DND-41 (cell line): Measurements from ENCODE around the gene TBCD.

ENCODE experiments used
- ATAC-seq: fragments of 200-7000 bp; cut with Tn5 transposase; 3 replicates; pipeline ENCODE4 v1.9.1; 2021; ENCODE audit warnings: low read depth; ENCODE audit not compliant: insufficient read depth
- DNase-seq: peaks from one replicate; pipeline ENCODE4 v3.0.0-alpha.2; 2020
- H2AFZ ChIP-seq: 2 replicates; pipeline ENCODE4 v1.6.0; 2012; ENCODE audit warnings: low read depth, low read length
- H3K27ac ChIP-seq: 2 replicates; pipeline ENCODE4 v1.5.1; 2012; ENCODE audit warnings: low read length, inconsistent platforms
- H3K27me3 ChIP-seq: fragments of 200-600 bp; sonication (generic); 2 replicates; pipeline ENCODE4 v1.6.0; 2012; ENCODE audit warnings: low read length, mild to moderate bottlenecking, inconsistent platforms; ENCODE audit not compliant: insufficient read depth, poor library complexity
- H3K36me3 ChIP-seq: 2 replicates; pipeline ENCODE4 v1.5.1; 2012; ENCODE audit warnings: low read length, inconsistent platforms; ENCODE audit not compliant: insufficient read depth
- H3K4me1 ChIP-seq: 2 replicates; pipeline ENCODE4 v1.5.1; 2012; ENCODE audit warnings: mild to moderate bottlenecking, low read length; ENCODE audit not compliant: insufficient read depth
- H3K4me2 ChIP-seq: 2 replicates; pipeline ENCODE4 v1.6.0; 2012; ENCODE audit warnings: mild to moderate bottlenecking, moderate library complexity, low read length, inconsistent platforms; ENCODE audit not compliant: insufficient read depth
- H3K4me3 ChIP-seq, 2 experiments: fragments of 200-600 bp in 1 of 2; shearing (Covaris generic) in 1 of 2; 2 replicates each; pipeline ENCODE4 v1.5.1; 2012 to 2016; ENCODE audit warnings: inconsistent platforms in 2 of 2, low read length in 2 of 2, mild to moderate bottlenecking in 2 of 2, low read depth in 1 of 2, moderate library complexity in 1 of 2
- H3K79me2 ChIP-seq: 2 replicates; pipeline ENCODE4 v1.6.0; 2012; ENCODE audit warnings: low read length, inconsistent platforms; ENCODE audit not compliant: insufficient read depth
- H3K9ac ChIP-seq: 2 replicates; pipeline ENCODE4 v1.6.0; 2012; ENCODE audit warnings: low read depth, mild to moderate bottlenecking, inconsistent platforms, low read length, moderate library complexity
- H3K9me3 ChIP-seq: 2 replicates; pipeline ENCODE4 v1.5.1; 2012; ENCODE audit warnings: low read length, moderate library complexity, mild to moderate bottlenecking, inconsistent platforms; ENCODE audit not compliant: insufficient read depth, severe bottlenecking
- H4K20me1 ChIP-seq: 2 replicates; pipeline ENCODE4 v1.6.0; 2012; ENCODE audit warnings: low read length; ENCODE audit not compliant: insufficient read depth
- EZH2 ChIP-seq: IDR thresholded peaks from 3 replicates; pipeline ENCODE4 v1.6.1; 2012; ENCODE audit warnings: borderline replicate concordance, low read depth, mild to moderate bottlenecking, moderate library complexity, low read length, inconsistent platforms; ENCODE audit not compliant: severe bottlenecking
- TF ChIP-seq, protein P1 (sequence below): IDR thresholded peaks from 2 replicates; pipeline ENCODE4 v1.5.1; 2012; ENCODE audit warnings: borderline replicate concordance, low read length, moderate library complexity, mild to moderate bottlenecking; ENCODE audit not compliant: poor library complexity, severe bottlenecking; ENCODE audit errors: extremely low read depth

The TBCD gene

DNA sequence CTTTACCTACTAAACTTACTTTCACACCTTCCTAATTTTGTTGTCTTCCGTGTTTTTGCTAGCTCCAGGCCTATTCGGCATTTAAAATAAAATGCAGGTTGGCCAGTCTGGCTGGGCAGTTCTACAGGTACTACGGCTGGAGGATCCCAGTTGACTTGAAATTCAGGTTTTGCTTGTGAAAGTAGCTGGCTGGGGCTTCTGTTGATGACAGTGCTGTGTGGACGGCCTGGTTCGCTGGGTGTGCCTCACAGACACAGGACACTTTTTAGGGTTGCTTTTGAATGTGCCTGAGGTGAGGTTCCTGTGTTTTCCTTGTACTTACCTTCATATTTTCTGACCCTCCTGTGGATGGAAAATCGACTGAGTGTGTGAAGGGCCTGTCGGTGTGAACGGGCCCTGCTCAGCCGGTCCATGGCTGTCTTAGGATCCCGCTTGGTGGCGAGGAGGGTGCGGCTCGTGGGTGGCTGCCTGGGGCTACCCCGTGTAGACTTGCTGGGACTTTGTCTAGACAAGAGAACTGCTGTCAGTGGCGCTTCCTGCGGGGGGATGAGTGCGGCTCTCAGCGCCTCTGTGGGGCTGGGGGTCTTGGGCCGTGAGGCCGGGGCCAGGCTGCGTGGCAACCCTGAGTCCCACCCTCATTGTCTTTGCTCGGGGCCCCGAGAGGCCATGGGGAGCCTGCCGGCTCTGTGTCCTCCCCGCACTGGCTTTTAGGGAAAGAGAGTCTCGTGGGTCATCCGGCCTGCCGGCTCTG, 106.7 kb downstream of the TBCD start:
- H3K36me3 ChIP-seq: peaks cover 38% of the 10 kb centered on the region
- peak overlapping the region; percentile 53; the same call in 1 of the 2 replicates for H2AFZ ChIP-seq
- H3K79me2 ChIP-seq: peaks cover 76% of the 10 kb centered on the region
- peak overlapping the region in 1 of 2 experiments; percentile 66; a peak in 2 of 4 replicates for H3K4me3 ChIP-seq
- peak overlapping the region; percentile 82 for H3K9ac ChIP-seq
- ATAC-seq (peak; percentile 43), DNase-seq (peak; percentile 69)
- H3K27ac ChIP-seq: peak overlapping the region; percentile 99
- peak overlapping the region; percentile 85 for H3K4me2 ChIP-seq
- no peak for TF ChIP-seq EZH2
- TF ChIP-seq, protein P1, sequence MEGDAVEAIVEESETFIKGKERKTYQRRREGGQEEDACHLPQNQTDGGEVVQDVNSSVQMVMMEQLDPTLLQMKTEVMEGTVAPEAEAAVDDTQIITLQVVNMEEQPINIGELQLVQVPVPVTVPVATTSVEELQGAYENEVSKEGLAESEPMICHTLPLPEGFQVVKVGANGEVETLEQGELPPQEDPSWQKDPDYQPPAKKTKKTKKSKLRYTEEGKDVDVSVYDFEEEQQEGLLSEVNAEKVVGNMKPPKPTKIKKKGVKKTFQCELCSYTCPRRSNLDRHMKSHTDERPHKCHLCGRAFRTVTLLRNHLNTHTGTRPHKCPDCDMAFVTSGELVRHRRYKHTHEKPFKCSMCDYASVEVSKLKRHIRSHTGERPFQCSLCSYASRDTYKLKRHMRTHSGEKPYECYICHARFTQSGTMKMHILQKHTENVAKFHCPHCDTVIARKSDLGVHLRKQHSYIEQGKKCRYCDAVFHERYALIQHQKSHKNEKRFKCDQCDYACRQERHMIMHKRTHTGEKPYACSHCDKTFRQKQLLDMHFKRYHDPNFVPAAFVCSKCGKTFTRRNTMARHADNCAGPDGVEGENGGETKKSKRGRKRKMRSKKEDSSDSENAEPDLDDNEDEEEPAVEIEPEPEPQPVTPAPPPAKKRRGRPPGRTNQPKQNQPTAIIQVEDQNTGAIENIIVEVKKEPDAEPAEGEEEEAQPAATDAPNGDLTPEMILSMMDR: no peak
- H3K4me1 ChIP-seq: peaks cover 58% of the 10 kb centered on the region
- H4K20me1 ChIP-seq: no peaks in the 10 kb centered on the region
- H3K27me3 ChIP-seq: no peaks in the 10 kb centered on the region
- no peaks in the 10 kb centered on the region for H3K9me3 ChIP-seq

DNA sequence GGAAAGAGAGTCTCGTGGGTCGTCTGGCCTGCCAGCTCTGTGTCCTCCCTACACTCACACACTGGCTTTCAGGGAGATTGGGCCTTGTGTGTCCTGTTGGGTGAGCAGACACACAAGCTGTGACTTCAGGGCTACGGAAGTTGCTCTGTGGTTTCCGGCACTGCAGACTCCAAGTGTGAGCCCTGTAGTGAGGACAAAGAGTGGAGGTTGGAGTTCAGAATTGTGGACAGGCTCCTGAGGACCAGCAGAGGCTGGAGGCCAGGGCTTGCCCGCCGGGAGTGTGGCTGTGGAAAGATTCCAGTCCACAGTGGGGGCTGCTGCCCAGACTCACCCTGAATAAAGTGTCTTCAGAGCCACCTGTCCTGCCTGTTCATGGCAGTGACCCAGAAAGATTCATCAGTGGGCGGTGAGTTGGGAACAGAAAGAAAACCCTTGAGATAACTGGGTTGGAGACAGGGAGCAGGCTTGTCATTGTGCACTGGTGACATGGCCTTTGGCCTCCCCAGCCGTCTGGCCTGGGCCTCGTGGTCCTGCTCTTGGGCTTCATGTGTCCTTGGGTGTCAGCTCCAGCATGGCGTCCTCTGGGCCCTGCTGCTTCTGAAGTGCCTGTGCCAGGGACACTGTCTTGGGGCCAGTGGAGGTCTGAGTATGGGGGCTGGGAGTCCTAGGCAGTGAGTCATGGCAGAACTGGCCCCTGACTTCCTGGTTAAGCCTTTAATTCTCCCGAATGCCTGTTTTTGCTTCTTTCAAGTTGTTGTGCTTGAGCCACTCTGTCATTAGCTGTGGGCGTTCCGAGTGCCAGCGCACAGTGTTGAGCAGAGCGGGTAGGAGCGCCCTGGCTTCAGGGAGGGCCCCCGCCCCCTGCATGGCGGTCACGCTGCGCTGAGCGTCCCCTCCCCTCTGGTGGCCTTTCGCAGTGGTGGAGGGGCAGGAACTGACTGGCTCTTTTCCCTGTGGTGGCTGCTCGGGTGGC, 107.9 kb downstream of the TBCD start:
- peak; percentile 87 for DNase-seq
- Histone ChIP-seq H3K27ac (peak overlapping the region; percentile 99), H3K9ac (peak overlapping the region; percentile 82)

GRCh38 chr17:82860606-82861392, 108.9 kb downstream of the TBCD start:
- no peak for TF ChIP-seq EZH2
- TF ChIP-seq, protein P1: no peak
- peaks cover 22% of the 10 kb centered on the region; the same call in 1 of the 2 replicates for H3K36me3 ChIP-seq
- no peak for ATAC-seq
- H3K79me2 ChIP-seq: peaks cover 74% of the 10 kb centered on the region
- DNase-seq: no peak
- peaks cover 80% of the 10 kb centered on the region for H3K4me1 ChIP-seq
- H3K4me3 ChIP-seq: peak overlapping the region; percentile 23 to 66; a peak in 3 of 4 replicates
- no peak overlapping the region for H2AFZ ChIP-seq
- peak overlapping the region; percentile 99 for H3K27ac ChIP-seq
- H3K9ac ChIP-seq: peak overlapping the region; percentile 82
- peak overlapping the region; percentile 85 for H3K4me2 ChIP-seq
- no peaks in the 10 kb centered on the region for H3K9me3 ChIP-seq
- 0 out of 2 replicates have a peak, but pooled peaks cover 2% of the 10 kb centered on the region for H4K20me1 ChIP-seq
- H3K27me3 ChIP-seq: no peaks in the 10 kb centered on the region

More for the DNA sequence above, 107.9 kb downstream of the TBCD start:
- no peaks in the 10 kb centered on the region for H3K27me3 ChIP-seq
- peak; percentile 65 for ATAC-seq
- peaks cover 30% of the 10 kb centered on the region for H3K36me3 ChIP-seq
- no peaks in the 10 kb centered on the region for H3K9me3 ChIP-seq
- H3K4me2 ChIP-seq: peak overlapping the region; percentile 85
- no peak for TF ChIP-seq EZH2
- TF ChIP-seq, protein P1: peak; percentile 25
- H4K20me1 ChIP-seq: 0 out of 2 replicates have a peak, but pooled peaks cover 2% of the 10 kb centered on the region
- peak overlapping the region; percentile 34 for H2AFZ ChIP-seq
- peaks cover 69% of the 10 kb centered on the region for H3K4me1 ChIP-seq
- peak overlapping the region; percentile 23 to 66 for H3K4me3 ChIP-seq
- peaks cover 69% of the 10 kb centered on the region for H3K79me2 ChIP-seq
